Left renal pelvis (tissue), 4 donors: ENCODE data around the gene LRRC10B. TPM values are rescaled to one million over a fixed set of nuclear protein-coding genes. Genes with fewer than 3 reads are reported as not detected.

Experiments
- DNase-seq, 4 donors: peaks; one replicate each; pipeline ENCODE4 v3.0.0-alpha.2; 2013; ENCODE audit warnings: low read depth in 4 of 4, low spot score in 3 of 4
- polyA plus RNA-seq, 4 donors: library from polyadenylated mRNA; unstranded; fragments of 120-200 nt; gene quantifications; one replicate each; pipeline ENCODE4 v1.2.1, GENCODE V29; 2013; ENCODE audit not compliant: insufficient read length in 4 of 4

LRRC10B gene
- polyA plus RNA-seq, 4 donors: 1.2 to 3.0 (median 1.5) TPM

DNA sequence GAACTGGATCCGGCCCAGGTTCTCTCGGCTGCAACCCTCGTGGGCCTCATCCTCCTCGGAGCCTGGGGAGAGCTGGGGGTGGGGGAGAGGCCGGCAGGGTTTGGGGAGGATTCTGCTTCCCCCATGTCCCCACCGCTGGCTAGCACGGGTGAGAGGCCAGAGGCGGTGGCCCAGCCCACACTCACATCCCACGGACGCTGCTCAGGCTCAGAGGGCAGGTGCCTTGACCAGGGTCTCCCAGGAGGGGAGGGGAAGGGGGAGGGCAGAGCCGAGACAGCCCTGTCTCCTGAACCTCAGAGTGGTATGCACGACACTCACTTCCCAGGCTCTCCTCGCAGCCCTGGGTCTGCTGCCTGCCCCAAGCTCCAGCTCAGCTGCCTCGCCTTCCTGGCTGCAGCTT lies 19.6 kb downstream of the LRRC10B start:
- DNase-seq: no peak

DNA sequence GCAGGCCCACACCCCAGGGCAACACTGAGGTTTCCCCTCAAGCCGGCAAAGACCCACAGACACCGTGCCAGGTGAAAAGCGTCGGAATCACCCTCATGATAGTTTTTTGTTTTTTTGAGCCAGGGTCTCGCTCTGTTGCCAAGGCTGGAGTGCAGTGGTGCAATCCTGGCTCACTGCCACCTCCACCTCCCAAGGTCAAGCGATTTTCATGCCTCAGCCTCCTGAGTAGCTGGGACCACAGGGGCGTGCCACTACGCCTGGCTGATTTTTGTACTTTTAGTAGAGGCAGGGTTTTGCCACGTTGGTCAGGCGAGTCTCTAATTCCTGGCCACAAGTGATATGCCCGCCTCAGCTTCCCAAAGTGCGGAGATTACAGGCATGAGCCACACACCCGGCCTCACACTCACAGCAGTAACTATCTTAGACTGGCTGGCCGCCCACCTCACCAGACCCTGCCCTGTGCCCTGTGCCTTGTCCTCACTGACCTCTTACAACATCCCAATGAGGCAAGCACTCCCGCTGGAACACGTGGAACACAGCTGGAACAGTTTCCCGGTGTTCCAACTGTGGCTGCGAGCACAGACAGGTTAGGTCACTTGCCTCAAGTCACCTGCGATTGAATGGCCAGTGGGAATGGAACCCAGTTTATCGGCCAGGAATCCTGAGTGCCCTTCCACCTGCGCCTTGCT lies 21.1 kb downstream of the LRRC10B start:
- DNase-seq: no peak

DNA sequence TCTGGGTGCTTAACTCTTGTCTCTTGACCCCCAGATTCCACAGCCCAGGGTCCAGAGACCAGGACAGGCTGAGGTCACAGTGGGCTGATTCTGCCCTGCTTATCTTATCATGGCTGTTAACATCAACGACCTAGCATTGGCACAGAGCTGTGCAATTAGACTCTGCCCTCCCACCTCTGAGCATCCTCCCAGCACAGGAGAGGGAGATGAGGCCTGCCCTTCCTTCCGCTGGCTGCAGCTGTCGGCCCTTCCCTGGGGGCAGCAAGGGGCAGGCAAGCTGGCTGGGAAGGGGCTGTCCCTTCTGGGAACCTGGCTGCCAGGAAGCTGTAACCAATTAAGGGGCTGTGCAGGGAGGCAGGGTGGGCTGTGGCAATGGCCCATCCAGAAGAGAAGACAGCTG lies 22.5 kb downstream of the LRRC10B start:
- DNase-seq: no peak

DNA sequence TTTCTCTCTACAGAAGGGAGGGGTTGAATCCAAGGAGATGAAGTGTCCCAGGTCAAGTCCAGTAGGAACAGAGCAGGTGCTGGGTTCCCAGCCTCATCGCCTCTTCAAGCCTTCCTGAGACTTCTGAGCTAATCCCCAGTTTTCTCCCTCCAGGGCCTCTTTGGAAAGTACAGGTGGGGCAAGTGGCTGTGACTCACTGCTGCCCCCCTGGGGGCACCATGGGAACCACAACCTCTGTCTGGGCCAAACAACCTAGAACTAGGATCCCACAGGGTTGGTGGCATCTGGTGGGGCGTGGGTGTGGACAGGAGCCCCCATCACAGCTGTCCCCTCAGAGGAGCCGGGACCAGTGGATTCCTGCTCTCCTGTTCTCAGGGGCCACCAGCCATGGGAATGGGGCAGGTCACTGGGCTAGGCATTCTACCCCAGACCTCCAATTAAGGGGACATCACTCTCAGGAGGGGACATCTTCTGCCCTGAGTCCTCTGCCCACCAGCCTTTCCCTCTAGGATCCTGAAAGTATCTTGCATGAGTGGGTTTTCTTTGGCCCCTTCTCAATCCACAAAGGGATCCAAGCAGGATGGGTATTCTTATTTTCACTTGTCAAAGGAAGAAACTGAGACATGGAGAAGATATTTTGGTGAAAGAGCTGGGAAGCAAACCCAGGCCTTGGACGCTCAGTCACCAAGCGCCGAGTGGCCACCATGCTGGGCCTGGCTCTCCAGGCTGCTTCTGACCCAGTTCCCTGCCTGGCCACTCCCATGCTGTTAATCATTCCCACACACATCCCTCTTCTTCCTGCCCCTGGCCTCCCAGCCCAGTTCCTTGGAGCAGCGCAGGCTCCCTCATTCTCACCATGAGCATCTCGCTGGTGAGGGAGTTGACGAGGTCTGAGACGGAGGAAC lies 23.8 kb downstream of the LRRC10B start:
- no peak for DNase-seq

DNA sequence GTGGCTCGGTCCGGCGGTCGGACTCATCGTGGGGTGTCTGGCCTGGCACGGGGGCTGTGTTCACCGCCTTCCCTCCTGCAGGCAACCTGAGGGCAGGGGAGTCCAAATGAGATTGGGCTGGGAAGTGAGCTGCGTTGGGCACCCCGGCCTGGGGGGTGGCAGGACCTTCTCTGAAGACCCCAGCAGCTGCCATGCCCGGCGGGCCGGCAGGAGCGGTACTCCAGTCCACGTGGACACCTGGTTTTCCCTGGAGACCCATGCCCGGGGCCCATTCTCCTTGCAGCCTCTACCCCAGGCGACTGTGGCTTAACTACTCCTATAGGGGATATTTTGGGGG lies 24.5 kb downstream of the LRRC10B start:
- DNase-seq: no peak

DNA sequence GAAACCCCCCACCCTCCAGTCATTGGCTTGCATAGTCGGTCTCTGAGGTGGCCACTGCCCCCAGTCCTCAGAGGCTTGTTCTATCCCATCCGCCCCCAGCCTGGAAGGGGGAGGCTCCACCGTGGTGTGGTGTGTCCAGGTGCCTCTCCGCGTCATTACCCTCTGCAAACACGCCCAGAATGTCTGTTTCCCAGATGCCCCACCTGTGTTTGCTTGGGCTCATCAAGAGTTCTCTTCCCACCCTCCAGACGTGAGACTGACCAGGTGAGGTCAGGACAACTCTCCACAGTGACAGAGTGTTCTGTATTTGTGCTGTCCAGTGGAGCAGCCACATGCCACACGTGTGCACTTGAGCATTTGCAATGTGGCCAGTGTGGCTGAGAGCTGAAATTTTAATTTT lies 24.9 kb downstream of the LRRC10B start:
- no peak for DNase-seq

DNA sequence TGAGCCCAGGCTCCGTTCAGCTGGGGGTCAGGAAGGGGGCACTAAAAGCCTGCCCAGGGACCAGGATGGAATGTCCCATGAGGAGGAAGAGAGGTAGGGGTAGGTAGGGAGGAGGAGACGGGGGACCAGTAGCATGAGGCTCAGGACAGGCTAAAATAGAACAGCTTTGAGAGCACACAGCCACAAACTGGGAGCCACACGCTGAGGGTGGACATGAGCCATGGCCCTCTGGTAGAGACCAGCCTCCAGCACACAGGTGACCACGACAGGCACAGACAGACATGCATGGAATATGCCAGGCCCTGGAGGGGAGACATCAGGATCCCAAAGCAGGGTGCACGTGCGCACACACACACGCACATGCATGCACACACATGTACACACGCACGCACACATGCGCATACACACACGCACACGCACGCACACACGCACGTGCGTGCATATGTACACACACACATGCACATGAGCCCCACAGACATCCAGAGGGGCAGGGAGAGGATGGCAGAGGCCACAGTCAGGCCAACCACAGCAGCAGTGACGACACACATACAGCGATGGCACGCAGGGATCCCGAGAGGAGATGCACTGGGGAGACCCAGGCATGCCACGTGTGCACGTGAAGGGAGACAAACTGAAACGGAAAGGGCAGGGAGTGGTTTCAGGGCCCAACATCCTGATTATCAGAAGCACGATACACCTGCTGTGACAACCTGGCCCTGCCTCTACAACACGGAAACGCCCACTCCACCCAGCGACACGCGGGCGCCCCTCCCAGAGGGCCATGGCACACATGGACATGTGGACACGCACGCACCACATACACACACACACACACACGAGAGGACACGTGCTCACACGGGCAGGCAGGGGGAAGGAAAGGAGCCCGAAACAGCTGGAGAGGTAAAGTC lies 25.7 kb downstream of the LRRC10B start:
- DNase-seq: no peak

DNA sequence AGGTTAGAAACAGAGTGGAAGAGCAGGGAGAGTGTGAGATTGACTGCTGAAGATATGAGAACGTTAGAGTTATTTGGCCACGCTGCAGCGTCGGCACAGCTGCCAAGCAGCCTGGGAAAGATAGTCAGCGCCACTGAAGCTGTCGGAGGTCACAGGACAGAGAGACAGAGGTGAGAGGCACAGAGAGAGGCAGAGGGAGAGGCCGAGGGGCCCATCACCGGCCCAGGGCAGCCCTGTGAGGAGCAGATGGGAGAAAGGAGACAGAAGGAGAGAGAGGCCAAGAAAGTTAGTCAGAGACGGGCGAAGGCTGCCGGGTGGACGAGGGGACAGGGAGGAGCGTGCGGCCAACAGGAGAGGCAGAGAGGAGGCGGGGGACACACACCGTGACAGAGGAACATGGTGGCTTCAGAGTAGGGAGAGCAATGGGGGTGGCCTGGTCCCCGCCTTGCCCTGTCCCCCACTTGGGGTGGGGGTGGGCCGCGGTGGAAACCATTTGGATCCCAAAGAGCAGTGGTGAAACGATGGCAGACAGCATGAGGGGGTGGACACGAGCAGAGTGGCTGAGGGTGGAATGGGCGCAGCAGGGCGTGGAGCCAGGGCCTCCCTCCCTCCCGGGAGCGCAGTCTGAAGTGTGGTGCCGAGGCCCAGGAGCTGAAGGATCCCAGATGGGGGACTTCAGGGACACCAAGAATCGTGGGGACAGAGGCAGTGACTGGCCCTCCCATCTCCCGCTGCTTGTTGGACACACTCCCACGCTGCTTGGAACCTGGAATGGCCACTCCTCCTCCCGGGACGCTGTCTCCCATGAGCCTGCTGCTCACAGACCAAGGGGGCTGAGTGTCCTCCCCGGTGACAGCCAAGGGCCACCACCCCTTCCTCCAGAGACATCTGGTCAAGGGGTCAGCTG lies 26.6 kb downstream of the LRRC10B start:
- DNase-seq: no peak

DNA sequence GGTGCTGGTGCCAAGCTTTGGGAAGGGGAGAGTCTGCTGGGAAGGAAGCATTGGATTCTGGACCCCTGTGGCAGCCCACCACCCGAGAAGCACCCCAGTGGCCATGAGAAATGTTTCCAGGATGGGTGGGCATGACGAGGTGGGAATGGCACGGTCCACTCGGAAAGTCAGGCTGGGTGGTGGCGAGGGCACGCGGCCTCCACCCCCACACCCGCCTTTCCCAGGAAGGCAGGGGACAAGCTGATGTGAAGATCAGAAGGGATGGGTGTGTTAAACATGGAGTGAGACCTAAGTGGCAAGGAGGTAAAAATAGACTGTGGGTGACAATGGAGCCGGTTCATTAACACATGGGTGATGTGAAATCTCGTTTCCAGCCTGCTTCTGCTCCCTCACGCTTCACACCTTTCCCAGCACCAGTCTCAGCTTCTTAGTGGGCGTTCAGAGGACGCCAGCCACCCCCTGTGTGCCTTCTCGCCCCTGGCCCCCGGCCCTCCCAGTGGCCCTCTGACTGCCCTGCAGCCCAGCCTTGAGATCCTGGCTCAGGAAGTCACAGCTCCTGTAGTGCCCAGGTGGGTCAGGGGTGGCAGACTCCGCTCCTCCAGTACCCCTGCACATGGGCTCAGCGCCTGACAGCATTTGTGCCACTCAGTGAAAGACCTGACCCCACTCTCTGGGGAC lies 27.6 kb downstream of the LRRC10B start:
- DNase-seq: no peak

DNA sequence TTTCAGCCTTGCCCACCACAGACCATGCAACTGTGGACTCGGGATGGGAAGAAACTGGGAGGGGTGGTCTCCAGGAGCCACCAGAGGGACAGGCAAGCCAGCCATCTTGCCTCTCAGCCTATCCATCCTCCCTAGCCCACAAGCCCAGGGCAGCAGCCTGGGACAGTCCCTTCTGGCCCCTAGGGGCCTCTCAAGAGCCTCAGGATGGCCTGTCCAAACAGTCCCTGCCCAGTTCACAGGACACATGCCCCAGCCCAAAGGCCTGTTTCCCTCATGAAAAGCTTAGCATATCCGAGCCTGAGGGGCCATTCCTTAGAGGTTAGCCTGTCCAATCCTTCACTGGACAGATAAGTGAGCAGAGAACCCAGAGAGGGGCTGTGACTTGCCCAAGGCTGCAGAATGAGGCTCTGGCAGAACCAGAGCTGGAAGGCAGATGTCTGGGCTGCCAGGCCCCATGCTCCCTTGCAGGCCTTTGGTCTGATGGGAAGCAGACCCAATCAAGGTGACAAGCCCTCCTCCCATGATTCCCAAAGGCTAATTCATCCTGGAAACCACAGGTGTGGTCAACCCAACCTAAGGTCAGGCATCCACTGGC lies 28.2 kb downstream of the LRRC10B start:
- no peak for DNase-seq

DNA sequence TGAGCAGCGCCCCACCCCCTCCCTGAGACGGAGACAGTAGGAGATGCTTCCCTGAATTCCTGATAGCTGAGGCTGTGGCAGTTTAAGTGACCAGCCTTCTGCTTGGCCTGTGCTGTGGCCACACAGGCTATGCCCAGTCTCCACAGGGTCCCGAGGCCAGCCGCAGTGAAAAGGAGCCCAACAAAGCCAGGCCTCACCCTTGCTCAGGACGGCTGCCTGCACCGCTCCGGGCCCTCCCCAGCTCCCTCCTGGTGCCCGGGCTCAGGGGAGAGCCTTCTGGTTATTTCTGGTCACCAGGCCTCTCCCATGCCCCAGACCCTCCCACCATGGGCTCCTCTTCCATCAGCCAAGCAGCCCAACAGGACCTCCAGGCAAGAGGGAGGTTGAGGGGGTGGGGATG lies 28.8 kb downstream of the LRRC10B start:
- DNase-seq: no peak

DNA sequence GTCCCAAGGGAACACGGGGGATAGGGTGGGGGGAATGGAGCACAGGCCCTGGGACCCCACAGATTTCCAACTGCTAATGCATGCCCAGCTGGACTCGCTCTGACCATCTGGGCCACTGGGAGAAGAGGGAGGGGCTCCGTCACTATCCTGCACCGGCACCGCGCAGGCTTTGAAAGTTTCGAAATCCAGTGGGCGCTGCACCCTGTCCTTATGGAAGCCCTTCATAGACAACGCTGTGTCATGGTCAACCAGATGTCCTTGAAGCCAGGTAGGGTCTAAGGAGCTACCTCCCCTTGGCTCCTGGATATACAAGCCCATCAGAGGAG lies 30.1 kb downstream of the LRRC10B start:
- no peak for DNase-seq

DNA sequence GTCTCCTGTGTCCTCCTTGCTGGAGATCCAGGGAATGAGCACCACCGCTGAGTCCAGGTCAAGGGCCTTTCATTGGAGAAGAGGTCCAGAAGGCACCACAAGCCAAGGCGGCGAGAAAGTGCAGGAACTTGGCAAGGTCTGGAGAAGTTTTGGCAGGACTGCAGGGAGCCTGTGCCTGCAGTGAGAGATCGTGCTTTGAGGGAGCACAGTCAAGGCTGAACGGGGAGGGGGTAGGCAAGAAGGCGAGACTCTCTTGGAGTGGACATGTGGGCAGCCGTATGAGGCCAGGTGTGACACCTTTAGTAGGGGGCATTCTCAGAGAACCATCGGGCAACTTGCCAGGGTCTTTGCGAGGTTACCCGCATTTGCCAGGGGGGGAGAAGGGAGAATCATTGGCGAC lies 30.5 kb downstream of the LRRC10B start:
- no peak for DNase-seq

DNA sequence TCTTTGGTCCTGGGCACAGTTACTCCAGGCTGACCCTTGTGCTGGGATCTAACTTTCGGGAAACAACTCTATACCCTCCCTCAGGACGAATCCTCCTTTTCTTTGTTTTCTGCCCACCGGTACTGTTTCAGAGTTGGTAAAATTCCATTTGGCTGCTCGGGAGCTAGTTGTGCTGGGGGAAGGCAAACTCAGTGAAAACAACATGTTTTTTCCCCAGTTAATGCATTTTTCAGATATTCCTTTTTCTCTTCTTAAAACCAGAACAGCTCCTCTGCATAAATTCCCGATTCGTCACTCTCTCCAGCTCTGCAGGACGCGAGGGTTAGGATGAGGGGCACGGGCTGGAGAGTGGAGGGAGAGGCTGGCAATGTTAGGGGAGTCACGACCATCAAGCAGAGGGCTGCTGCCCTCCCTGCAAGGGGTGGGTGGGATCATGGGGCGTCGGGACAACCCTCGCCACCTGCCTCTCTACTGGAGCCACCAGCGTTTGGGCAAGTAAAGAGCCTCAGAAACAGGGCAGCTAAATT lies 31.3 kb downstream of the LRRC10B start:
- DNase-seq: no peak

DNA sequence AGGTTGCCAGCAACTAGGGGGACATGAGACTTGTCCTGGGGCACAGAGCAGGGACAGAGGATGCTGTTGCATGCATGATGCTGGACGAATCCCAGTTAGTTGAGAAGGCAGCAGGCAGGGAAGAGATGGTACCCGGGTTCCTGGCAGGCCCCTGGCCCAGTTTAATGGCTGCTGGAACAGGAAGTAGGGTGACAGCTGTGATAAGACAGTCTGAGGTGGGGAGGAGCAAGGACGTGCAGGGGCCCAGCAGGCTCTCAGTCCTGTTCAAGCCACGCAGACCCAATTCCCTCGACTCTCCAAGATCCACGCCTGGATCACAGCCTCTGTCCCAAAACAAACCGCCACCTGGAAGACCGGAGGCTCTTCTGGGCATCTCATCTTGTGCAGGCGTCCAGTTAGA lies 32.0 kb downstream of the LRRC10B start:
- no peak for DNase-seq

DNA sequence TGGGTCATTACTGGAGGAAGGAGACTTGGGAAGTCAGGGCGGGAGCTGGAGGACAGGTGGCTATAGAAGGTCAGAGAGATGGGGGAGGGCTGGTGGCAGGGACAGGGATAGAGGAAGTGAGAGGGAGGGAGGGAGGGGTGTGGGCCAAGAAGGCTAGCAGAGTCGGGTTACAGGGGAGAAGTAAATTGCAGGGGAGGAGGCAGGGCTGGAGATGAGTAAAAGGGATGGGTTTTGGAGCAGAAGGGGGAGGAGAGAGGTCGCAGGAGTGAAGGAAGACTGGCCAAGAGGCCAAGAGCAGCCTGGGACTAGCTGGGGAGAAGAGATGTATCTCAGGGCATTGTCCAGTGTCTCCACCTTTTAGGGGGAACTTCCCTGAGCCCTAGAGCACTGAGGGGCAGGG lies 33.0 kb downstream of the LRRC10B start:
- DNase-seq: no peak

DNA sequence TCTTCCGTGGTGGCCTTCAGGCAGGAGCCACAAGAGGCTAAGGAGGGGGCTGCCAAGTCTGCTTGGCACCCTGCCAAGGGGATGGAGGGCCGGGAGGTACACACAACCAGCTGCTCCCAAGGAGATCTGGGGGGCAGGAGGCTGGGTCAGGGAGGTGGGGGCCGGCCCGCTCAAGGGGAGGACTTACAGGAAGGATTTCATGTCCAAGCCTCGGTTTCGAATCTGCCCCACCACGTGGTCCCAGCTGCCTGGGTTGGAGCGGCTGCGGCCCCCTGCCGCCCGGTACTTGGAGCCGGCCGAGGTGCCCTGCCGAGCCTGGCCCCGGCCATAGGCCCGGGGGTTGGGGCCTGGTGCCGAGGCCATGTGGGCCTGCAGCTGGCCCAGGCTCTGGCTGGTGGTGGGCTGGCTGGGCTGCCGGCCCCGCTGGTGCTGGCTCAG lies 33.5 kb downstream of the LRRC10B start:
- no peak for DNase-seq

DNA sequence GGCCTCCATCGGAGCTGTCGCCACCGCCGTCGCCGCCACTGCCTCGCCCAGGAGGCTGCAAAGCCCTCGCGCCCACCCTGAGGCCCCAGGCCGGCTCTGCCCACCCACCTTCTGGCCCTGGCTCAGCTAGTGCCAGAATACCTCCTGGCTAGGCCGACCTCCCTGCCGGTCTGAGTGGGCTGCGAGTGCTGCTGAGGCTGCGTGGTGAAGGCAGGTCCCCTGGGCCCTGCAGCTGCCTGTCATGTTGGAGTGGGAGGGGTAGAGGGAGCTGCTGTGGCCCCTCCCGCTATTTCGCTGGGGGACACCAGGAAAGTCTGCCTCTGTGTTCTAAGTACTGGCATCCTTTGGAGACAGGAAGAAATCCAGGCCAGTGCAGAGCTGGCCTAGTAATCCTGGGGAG lies 34.2 kb downstream of the LRRC10B start:
- DNase-seq: no peak
